PC-9 (cell line): ENCODE results near the gene TTC24. TPM values are rescaled to one million over a fixed set of nuclear protein-coding genes. Genes with fewer than 3 reads are reported as not detected.
"Not testable (repeated sequence)": the region's sequence is repeated elsewhere in the genome, so short reads cannot be mapped to it uniquely, and the experiment has no call there.

ENCODE experiments used
- BruUV-seq: library from RNA; stranded (reverse); fragments of 400-500 nt; replicated peaks from 2 replicates; lab custom pipeline; 2021; lab: Mats Ljungman, UMichigan
- CTCF ChIA-PET: fragments of 300-600 bp; sonication (Branson Sonifier 250); formaldehyde crosslinking; loops from one replicate; lab custom pipeline; 2022; ENCODE audit warnings: antibody characterized with exemption; lab: Charles Lee
- POLR2A ChIA-PET: fragments of 300-600 bp; sonication (Branson Sonifier 250); formaldehyde crosslinking; loops from one replicate; lab custom pipeline; 2022; ENCODE audit warnings: antibody characterized with exemption; ENCODE audit not compliant: unreplicated experiment; lab: Charles Lee
- DNase-seq, 2 experiments: peaks; one replicate each; pipeline versions ENCODE4 v3.0.0 to v3.0.0-alpha.2; 2015 to 2022; ENCODE audit warnings: mixed read lengths in 1 of 2
- H2AFZ ChIP-seq: fragments of 200-600 bp; sonication (generic); 2 replicates; pipeline ENCODE4 v1.8.1; 2017; ENCODE audit warnings: antibody characterized with exemption
- H3F3A ChIP-seq: fragments of 200-600 bp; sonication (generic); 2 replicates; pipeline ENCODE4 v1.8.1; 2017; ENCODE audit warnings: antibody characterized with exemption, mild to moderate bottlenecking, low read depth; ENCODE audit not compliant: insufficient read depth
- H3K27ac ChIP-seq: fragments of 200-600 bp; sonication (generic); 2 replicates; pipeline ENCODE4 v1.6.1; 2016; ENCODE audit warnings: mixed run types
- H3K27me3 ChIP-seq: fragments of 200-600 bp; sonication (generic); 2 replicates; pipeline ENCODE4 v1.6.1; 2016; ENCODE audit warnings: low read depth, mixed run types; ENCODE audit not compliant: insufficient read depth
- H3K36me3 ChIP-seq: fragments of 200-600 bp; sonication (generic); 2 replicates; pipeline ENCODE4 v1.6.1; 2016; ENCODE audit warnings: low read depth, mixed run types
- H3K4me1 ChIP-seq: fragments of 200-600 bp; sonication (generic); replicated peaks from 2 replicates; pipeline ENCODE4 v1.6.1; 2016; ENCODE audit warnings: mixed run types; ENCODE audit not compliant: insufficient read depth
- H3K4me2 ChIP-seq: fragments of 200-600 bp; sonication (generic); 2 replicates; pipeline ENCODE4 v1.6.1; 2017; ENCODE audit warnings: mixed run types
- H3K4me3 ChIP-seq: fragments of 200-600 bp; sonication (generic); 2 replicates; pipeline ENCODE4 v1.6.1; 2016; ENCODE audit warnings: mixed run types
- H3K79me2 ChIP-seq: fragments of 200-600 bp; sonication (generic); 2 replicates; pipeline ENCODE4 v1.6.1; 2017; ENCODE audit warnings: low read depth, mixed run types
- H3K9me2 ChIP-seq: fragments of 200-600 bp; sonication (generic); 2 replicates; pipeline ENCODE4 v1.8.1; 2017; ENCODE audit warnings: mild to moderate bottlenecking; ENCODE audit not compliant: insufficient read depth
- H3K9me3 ChIP-seq: fragments of 200-600 bp; sonication (generic); 2 replicates; pipeline ENCODE4 v1.8.1; 2016; ENCODE audit warnings: low read depth; ENCODE audit not compliant: insufficient read depth
- H4K20me1 ChIP-seq: fragments of 200-600 bp; sonication (generic); 2 replicates; pipeline ENCODE4 v1.8.1; 2017; ENCODE audit not compliant: insufficient read depth
- EZH2 ChIP-seq: fragments of 200-600 bp; sonication (generic); IDR thresholded peaks from 2 replicates; pipeline ENCODE4 v1.8.0; 2017; ENCODE audit warnings: antibody characterized with exemption, low read depth
- intact Hi-C: fragments of 100-400 bp; cut with micrococcal nuclease; formaldehyde crosslinking; loops from one replicate; pipeline ENCODE4 v1.10.0; 2022; ENCODE audit not compliant: unreplicated experiment
- total RNA-seq: library from RNA; stranded (reverse); gene quantifications from 2 replicates; pipeline ENCODE4 v1.2.3, GENCODE V29; 2021
- TF ChIP-seq, protein P1 (sequence below): fragments of 200-600 bp; sonication (generic); conservative IDR thresholded peaks from 2 replicates; pipeline ENCODE4 v1.6.1; 2017; ENCODE audit warnings: mixed run types, antibody characterized with exemption, mild to moderate bottlenecking, moderate library complexity

TTC24 gene
- total RNA-seq, 1 experiment from 2014 or later: not detected

DNA sequence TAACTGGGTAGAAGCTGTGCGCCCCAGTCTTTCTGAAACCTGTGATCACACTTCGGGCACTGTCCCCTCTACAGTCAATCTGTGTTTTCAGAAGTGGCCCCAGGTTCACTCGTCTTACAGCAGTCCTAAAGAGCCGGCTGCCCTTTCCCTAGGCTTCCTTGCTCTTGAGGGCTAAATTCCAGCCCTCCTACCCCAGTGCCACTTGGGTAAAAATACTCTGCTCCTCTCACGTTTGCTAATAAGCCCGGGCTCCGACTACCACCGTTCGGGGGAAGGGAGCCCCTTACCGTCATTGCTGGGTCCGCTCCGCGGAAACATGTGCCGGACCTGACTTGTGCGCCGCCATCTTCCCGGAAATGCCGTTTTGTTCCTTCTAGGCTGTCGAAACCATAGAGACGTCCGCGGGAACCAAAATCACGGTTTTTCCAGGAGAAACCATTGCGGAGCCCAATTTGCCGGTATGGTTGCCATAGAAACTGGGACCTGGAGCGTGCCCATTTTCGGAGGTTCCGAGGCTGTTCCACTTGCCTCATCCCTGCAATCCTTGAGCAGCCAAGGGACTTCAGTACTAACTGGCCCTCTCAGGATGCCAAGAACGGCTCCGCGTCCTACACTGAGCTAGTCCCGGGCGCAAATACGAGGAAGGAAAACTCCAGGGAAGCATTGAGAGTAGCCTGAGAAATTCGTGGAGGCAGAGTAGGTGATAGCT, 21.8 kb downstream of the TTC24 start, which contains the start of gene GPATCH4:
TSS of gene GPATCH4 (minus strand) at position 358 of the 709 bp plus-strand sequence.
- H3K4me2 ChIP-seq: peak within 1 kb of the TSS; percentile 84
- peak within 1 kb of the TSS; percentile 77 for H3K4me3 ChIP-seq
- no TSS peak for BruUV-seq
- H3K79me2 ChIP-seq: peaks cover 32% of the 10 kb centered on the region
- peaks cover 16% of the 10 kb centered on the region for H3K4me1 ChIP-seq
- no peaks in the 10 kb centered on the region for H4K20me1 ChIP-seq
- TF ChIP-seq EZH2: no peak
- TF ChIP-seq, protein P1, sequence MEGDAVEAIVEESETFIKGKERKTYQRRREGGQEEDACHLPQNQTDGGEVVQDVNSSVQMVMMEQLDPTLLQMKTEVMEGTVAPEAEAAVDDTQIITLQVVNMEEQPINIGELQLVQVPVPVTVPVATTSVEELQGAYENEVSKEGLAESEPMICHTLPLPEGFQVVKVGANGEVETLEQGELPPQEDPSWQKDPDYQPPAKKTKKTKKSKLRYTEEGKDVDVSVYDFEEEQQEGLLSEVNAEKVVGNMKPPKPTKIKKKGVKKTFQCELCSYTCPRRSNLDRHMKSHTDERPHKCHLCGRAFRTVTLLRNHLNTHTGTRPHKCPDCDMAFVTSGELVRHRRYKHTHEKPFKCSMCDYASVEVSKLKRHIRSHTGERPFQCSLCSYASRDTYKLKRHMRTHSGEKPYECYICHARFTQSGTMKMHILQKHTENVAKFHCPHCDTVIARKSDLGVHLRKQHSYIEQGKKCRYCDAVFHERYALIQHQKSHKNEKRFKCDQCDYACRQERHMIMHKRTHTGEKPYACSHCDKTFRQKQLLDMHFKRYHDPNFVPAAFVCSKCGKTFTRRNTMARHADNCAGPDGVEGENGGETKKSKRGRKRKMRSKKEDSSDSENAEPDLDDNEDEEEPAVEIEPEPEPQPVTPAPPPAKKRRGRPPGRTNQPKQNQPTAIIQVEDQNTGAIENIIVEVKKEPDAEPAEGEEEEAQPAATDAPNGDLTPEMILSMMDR: no peak
- peak within 1 kb of the TSS; percentile 97 for H2AFZ ChIP-seq
- H3F3A ChIP-seq: peaks cover 25% of the 10 kb centered on the region; the same call in 1 of the 2 replicates
- ChIA-PET POLR2A (no interaction called here), CTCF (no interaction called here)
- H3K9me2 ChIP-seq: no peaks in the 10 kb centered on the region
- H3K9me3 ChIP-seq: no peaks in the 10 kb centered on the region
- intact Hi-C loops: no loop called here
- H3K27me3 ChIP-seq: no peaks in the 10 kb centered on the region
- peak within 1 kb of the TSS; percentile 70 for H3K27ac ChIP-seq
- H3K36me3 ChIP-seq: peaks cover 14% of the 10 kb centered on the region
- DNase-seq: peak; percentile 63 to 65

- no TSS peak for BruUV-seq
- Histone ChIP-seq H3K27ac (peak overlapping the region; percentile 70), H3K4me1 (peaks cover 16% of the 10 kb centered on the region), H4K20me1 (no peaks in the 10 kb centered on the region), H3K27me3 (no peaks in the 10 kb centered on the region), H3K9me3 (no peaks in the 10 kb centered on the region), H3K4me2 (peak overlapping the region; percentile 84), H3K9me2 (no peaks in the 10 kb centered on the region), H3K4me3 (peak overlapping the region; percentile 77), H3F3A (peaks cover 23% of the 10 kb centered on the region; the same call in 1 of the 2 replicates), H3K79me2 (peaks cover 32% of the 10 kb centered on the region), H2AFZ (peak overlapping the region; percentile 97), H3K36me3 (peaks cover 12% of the 10 kb centered on the region)
- intact Hi-C loops: no loop called here
- CTCF ChIA-PET: interaction anchor here (0.6 kb wide), 2 partner anchors 213 to 563 kb away, joined by 3 to 5 read pairs; no protein-coding TSS in a partner anchor
- TF ChIP-seq, protein P1: no peak
- TF ChIP-seq EZH2: no peak
- no peak for DNase-seq
- POLR2A ChIA-PET: interaction anchor here (0.6 kb wide), 1 partner anchor 541 kb away, joined by 8 read pairs; the partner anchor contains the start of gene RAB25
Measured at GRCh38 chr1:156601892-156602291, 22.4 kb downstream of the TTC24 start.

DNA sequence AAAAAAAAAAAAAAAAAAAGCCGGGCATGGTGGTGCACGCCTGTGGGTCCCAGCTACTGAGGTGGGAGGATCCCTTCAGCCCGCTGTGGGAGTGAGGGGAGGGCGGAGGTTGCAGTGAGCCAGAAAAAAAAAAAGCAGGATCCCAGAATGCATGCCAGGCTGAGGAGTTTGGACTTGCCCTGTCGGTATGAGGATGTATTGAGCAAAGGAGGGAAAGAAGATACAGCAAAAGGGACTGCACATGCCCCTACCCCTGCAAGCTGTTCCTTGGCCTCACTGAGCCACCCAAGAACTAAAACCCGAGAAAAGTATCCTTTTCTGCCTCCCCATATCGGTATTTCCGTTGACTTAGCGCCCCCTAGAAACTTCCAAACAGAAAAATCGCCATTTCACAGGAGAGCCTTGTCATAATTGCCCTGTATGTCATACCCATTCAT, 23.1 kb downstream of the TTC24 start:
- Histone ChIP-seq H3K9me3 (no peaks in the 10 kb centered on the region), H3K4me1 (peaks cover 21% of the 10 kb centered on the region), H3K79me2 (peaks cover 32% of the 10 kb centered on the region), H4K20me1 (no peaks in the 10 kb centered on the region), H2AFZ (no peak overlapping the region), H3K36me3 (peaks cover 6% of the 10 kb centered on the region), H3K27me3 (no peaks in the 10 kb centered on the region), H3K4me3 (no peak overlapping the region), H3K9me2 (no peaks in the 10 kb centered on the region), H3K27ac (no peak overlapping the region), H3K4me2 (0 out of 2 replicates have a peak overlapping the region, but pooled peaks have one; percentile 4), H3F3A (peaks cover 21% of the 10 kb centered on the region; the same call in 1 of the 2 replicates)
- TF ChIP-seq EZH2: no peak
- TF ChIP-seq, protein P1: peak; percentile 41; the same call in 1 of the 2 replicates
- no TSS peak for BruUV-seq
- intact Hi-C loops: no loop called here
- ChIA-PET CTCF (interaction anchor here (0.6 kb wide), 2 partner anchors 214 to 563 kb away, joined by 3 to 5 read pairs; no protein-coding TSS in a partner anchor), POLR2A (interaction anchor here (0.6 kb wide), 1 partner anchor 542 kb away, joined by 8 read pairs; the partner anchor contains the start of gene RAB25)
- DNase-seq: no peak

DNA sequence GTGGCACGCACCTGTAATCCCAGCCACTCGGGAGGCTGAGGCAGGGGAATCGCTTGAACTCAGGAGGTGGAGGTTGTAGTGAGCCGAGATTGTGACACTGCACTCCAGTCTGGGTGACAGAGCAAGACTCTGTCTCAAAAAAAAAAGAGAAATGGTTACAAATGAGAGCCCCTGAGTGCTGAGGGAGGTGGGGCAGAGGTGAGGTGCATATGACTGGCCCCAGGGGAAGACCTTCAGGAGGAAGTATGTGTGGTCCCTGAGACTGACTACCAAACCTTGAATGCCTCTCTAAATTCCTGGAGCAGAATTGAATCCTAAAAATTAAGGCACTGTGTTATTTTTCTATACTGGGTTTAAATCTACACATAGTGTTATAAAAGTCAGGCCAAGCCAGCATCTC, 27.8 kb downstream of the TTC24 start:
- intact Hi-C loops, DNase-seq: not testable (repeated sequence)
- H3K4me1 ChIP-seq: peaks cover 18% of the 10 kb centered on the region; the same call in 1 of the 2 replicates

More for the DNA sequence above, 27.8 kb downstream of the TTC24 start:
- H3K9me2 ChIP-seq, POLR2A ChIA-PET, H3K27ac ChIP-seq, H3K79me2 ChIP-seq, H3K9me3 ChIP-seq, H3K36me3 ChIP-seq, H3K4me3 ChIP-seq, BruUV-seq, H2AFZ ChIP-seq, H4K20me1 ChIP-seq, H3K27me3 ChIP-seq, H3K4me2 ChIP-seq: not testable (repeated sequence)
- CTCF ChIA-PET: interaction anchor here (1.0 kb wide), 1 partner anchor 161 kb away, joined by 3 read pairs; no protein-coding TSS in a partner anchor
- peaks cover 12% of the 10 kb centered on the region; the same call in 1 of the 2 replicates for H3F3A ChIP-seq
